KMS-11 (cell line): ENCODE data around the gene TRMT61A.

Experiments
- H2AFZ ChIP-seq: fragments of 200-600 bp; sonication (generic); 2 replicates; pipeline ENCODE4 v1.6.1; 2016; ENCODE audit warnings: antibody characterized with exemption, mixed run types, low read depth
- H3K27ac ChIP-seq: fragments of 200-600 bp; sonication (generic); 2 replicates; pipeline ENCODE4 v1.6.1; 2016; ENCODE audit warnings: mild to moderate bottlenecking, mixed run types
- H3K27me3 ChIP-seq: fragments of 200-600 bp; sonication (generic); 2 replicates; pipeline ENCODE4 v1.6.1; 2017; ENCODE audit warnings: mild to moderate bottlenecking, low read depth, mixed run types, moderate library complexity; ENCODE audit not compliant: insufficient read depth
- H3K36me3 ChIP-seq: fragments of 200-600 bp; sonication (generic); 2 replicates; pipeline ENCODE4 v1.6.1; 2017; ENCODE audit warnings: mild to moderate bottlenecking, mixed run types; ENCODE audit not compliant: insufficient read depth
- H3K4me1 ChIP-seq: fragments of 200-600 bp; sonication (generic); 2 replicates; pipeline ENCODE4 v1.6.1; 2016; ENCODE audit warnings: mild to moderate bottlenecking, low read depth, mixed run types; ENCODE audit not compliant: poor library complexity, severe bottlenecking
- H3K4me2 ChIP-seq: fragments of 200-600 bp; sonication (generic); 2 replicates; pipeline ENCODE4 v1.7.0; 2016; ENCODE audit warnings: mild to moderate bottlenecking, mixed run types
- H3K4me3 ChIP-seq: fragments of 200-600 bp; sonication (generic); IDR thresholded peaks from 2 replicates; pipeline ENCODE4 v1.6.1; 2017; ENCODE audit warnings: low read depth, low read length, mixed read lengths; ENCODE audit not compliant: insufficient read depth
- H3K79me2 ChIP-seq: fragments of 200-600 bp; sonication (generic); 2 replicates; pipeline ENCODE4 v1.6.1; 2016; ENCODE audit warnings: low read depth, mixed run types; ENCODE audit not compliant: insufficient read depth
- H3K9ac ChIP-seq: fragments of 200-600 bp; sonication (generic); 2 replicates; pipeline ENCODE4 v1.6.1; 2016; ENCODE audit warnings: mild to moderate bottlenecking, mixed run types
- H4K20me1 ChIP-seq: fragments of 200-600 bp; sonication (generic); 2 replicates; pipeline ENCODE4 v1.6.1; 2016; ENCODE audit warnings: mild to moderate bottlenecking, mixed run types; ENCODE audit not compliant: insufficient read depth
- CTCF ChIP-seq: fragments of 200-600 bp; sonication (generic); conservative IDR thresholded peaks from 2 replicates; pipeline ENCODE4 v1.6.1; 2017; ENCODE audit warnings: low read depth, mild to moderate bottlenecking, antibody characterized with exemption, low read length, moderate library complexity, mixed read lengths

Gene TRMT61A

GRCh38 chr14:103543140-103543539 is 14.1 kb downstream of the TRMT61A start:
- no peak overlapping the region for H3K9ac ChIP-seq
- no peak overlapping the region for H3K4me3 ChIP-seq

GRCh38 chr14:103543721-103544387 is 14.9 kb downstream of the TRMT61A start:
- Histone ChIP-seq H3K27ac (no peak overlapping the region), H3K9ac (no peak overlapping the region), H4K20me1 (no peaks in the 10 kb centered on the region), H3K36me3 (no peaks in the 10 kb centered on the region), H2AFZ (no peak overlapping the region), H3K4me3 (no peak overlapping the region), H3K4me1 (no peaks in the 10 kb centered on the region), H3K79me2 (no peaks in the 10 kb centered on the region), H3K4me2 (no peak overlapping the region), H3K27me3 (peaks cover 6% of the 10 kb centered on the region; the same call in 1 of the 2 replicates)
- no peak for TF ChIP-seq CTCF

More at GRCh38 chr14:103543140-103543539, 14.1 kb downstream of the TRMT61A start:
- Histone ChIP-seq H3K79me2 (no peaks in the 10 kb centered on the region), H4K20me1 (no peaks in the 10 kb centered on the region), H3K27me3 (peaks cover 6% of the 10 kb centered on the region; the same call in 1 of the 2 replicates), H3K36me3 (no peaks in the 10 kb centered on the region), H3K4me1 (no peaks in the 10 kb centered on the region), H3K27ac (no peak overlapping the region), H2AFZ (no peak overlapping the region), H3K4me2 (no peak overlapping the region)
- TF ChIP-seq CTCF: no peak

GRCh38 chr14:103544388-103545218 is 15.6 kb downstream of the TRMT61A start:
- Histone ChIP-seq H3K36me3 (no peaks in the 10 kb centered on the region), H3K27ac (no peak overlapping the region), H3K4me1 (no peaks in the 10 kb centered on the region), H4K20me1 (no peaks in the 10 kb centered on the region), H3K4me3 (no peak overlapping the region), H2AFZ (no peak overlapping the region), H3K79me2 (no peaks in the 10 kb centered on the region), H3K9ac (no peak overlapping the region), H3K27me3 (peaks cover 6% of the 10 kb centered on the region; the same call in 1 of the 2 replicates), H3K4me2 (no peak overlapping the region)
- no peak for TF ChIP-seq CTCF

- Histone ChIP-seq H2AFZ (no peak overlapping the region), H3K4me1 (no peaks in the 10 kb centered on the region), H3K27ac (no peak overlapping the region), H3K4me2 (no peak overlapping the region), H3K9ac (no peak overlapping the region), H3K4me3 (no peak overlapping the region), H3K27me3 (peaks cover 4% of the 10 kb centered on the region; the same call in 1 of the 2 replicates), H3K79me2 (no peaks in the 10 kb centered on the region), H4K20me1 (no peaks in the 10 kb centered on the region), H3K36me3 (no peaks in the 10 kb centered on the region)
- no peak for TF ChIP-seq CTCF
These were observed 16.4 kb downstream of the TRMT61A start for GRCh38 chr14:103545219-103545914.
